Effector memory CD4-positive, alpha-beta T cell (primary cell): ENCODE data around the gene N4BP2.

Experiments
- DNase-seq, 3 donors: peaks; one replicate each; pipeline ENCODE4 v3.0.0-alpha.2; 2020
- H3K27ac ChIP-seq: 2 replicates; pipeline ENCODE4 v1.7.0; 2013; ENCODE audit warnings: mild to moderate bottlenecking, low read length, moderate library complexity; ENCODE audit not compliant: insufficient read depth, poor library complexity, severe bottlenecking
- H3K27me3 ChIP-seq: replicated peaks from 2 replicates; pipeline ENCODE4 v1.7.0; 2013; ENCODE audit warnings: mild to moderate bottlenecking, low read length; ENCODE audit not compliant: insufficient read depth, control insufficient read depth, poor library complexity, severe bottlenecking
- H3K36me3 ChIP-seq: 2 replicates; pipeline ENCODE4 v1.7.0; 2013; ENCODE audit warnings: mild to moderate bottlenecking, low read length, moderate library complexity; ENCODE audit not compliant: control insufficient read depth, insufficient read depth
- H3K4me1 ChIP-seq: 2 replicates; pipeline ENCODE4 v1.7.0; 2013; ENCODE audit warnings: low read length, mild to moderate bottlenecking; ENCODE audit not compliant: control insufficient read depth, insufficient read depth, poor library complexity, severe bottlenecking
- H3K4me3 ChIP-seq: 2 replicates; pipeline ENCODE4 v1.7.0; 2013; ENCODE audit warnings: low read length, low read depth, mild to moderate bottlenecking; ENCODE audit not compliant: insufficient read depth, poor library complexity, severe bottlenecking
- H3K9me3 ChIP-seq: 2 replicates; pipeline ENCODE4 v1.7.0; 2013; ENCODE audit warnings: mild to moderate bottlenecking, low read length, moderate library complexity; ENCODE audit not compliant: control insufficient read depth

The N4BP2 gene

DNA sequence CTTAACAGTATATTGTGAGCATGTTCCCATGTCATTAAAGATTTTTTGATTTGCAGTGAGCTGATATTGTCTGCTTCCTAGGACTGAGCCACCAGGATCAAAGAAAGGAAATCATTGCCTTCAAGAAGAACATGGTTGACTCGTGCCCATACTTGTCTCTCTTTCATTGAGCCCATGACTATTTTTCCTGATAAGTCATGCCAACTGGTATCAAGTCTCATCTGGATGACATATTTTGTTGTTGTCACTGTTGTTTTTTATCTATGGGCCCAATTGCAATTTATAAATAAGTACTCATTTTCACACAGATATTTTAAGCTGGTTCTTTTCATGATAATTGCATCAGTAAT lies 130.0 kb downstream of the N4BP2 start:
- no peaks in the 10 kb centered on the region for H3K36me3 ChIP-seq
- H3K27ac ChIP-seq: no peak overlapping the region
- H3K9me3 ChIP-seq: no peaks in the 10 kb centered on the region
- no peaks in the 10 kb centered on the region for H3K27me3 ChIP-seq
- no peak for DNase-seq
- H3K4me1 ChIP-seq: peaks cover 3% of the 10 kb centered on the region
- H3K4me3 ChIP-seq: no peak overlapping the region

DNA sequence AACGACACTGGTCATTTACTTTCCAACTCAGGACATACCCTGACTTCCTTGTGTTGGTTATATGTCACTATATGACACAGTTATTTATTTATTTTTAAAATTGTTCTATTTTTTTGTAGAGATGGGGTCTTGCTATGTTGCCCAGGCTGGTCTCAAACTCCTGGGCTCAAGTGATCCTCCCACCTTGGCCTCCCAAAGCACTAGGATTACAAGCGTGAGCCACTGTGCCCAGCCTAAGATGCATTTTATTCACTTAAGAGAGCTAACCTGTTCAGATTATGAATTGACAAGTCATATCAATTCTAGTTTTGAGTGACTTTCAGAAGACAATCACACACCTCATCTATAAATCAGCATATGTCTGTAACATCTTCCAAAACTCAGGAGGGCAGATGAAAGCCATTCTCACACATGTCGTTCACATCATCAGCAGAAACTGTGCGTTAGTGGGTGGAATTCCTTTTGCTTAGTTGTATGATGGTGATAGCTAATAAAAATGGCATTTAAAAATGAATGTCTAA lies 130.8 kb downstream of the N4BP2 start:
- peaks cover 3% of the 10 kb centered on the region for H3K4me1 ChIP-seq
- H3K9me3 ChIP-seq: no peaks in the 10 kb centered on the region
- no peak overlapping the region for H3K27ac ChIP-seq
- no peaks in the 10 kb centered on the region for H3K27me3 ChIP-seq
- DNase-seq: no peak
- no peak overlapping the region for H3K4me3 ChIP-seq
- H3K36me3 ChIP-seq: no peaks in the 10 kb centered on the region

DNA sequence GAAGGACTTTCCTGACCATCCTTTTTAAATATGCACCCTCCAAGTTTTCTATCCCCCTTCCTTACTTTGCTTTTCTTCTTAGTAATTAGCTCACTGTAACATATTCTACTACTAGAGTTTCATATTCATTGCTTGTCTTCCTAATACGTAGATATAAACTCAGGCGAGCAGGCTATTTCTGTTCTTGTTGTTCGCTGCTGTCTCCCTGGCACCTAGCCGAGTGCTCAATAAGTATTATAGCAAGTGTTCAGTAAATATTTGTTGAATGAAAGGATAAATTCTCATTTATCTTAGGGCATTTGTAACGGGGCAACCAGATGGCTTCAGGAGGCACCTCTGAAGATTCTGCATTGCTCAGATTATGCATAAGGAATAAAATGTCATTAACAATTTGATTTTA lies 133.4 kb downstream of the N4BP2 start:
- no peak overlapping the region for H3K4me3 ChIP-seq
- no peak overlapping the region for H3K27ac ChIP-seq

DNA sequence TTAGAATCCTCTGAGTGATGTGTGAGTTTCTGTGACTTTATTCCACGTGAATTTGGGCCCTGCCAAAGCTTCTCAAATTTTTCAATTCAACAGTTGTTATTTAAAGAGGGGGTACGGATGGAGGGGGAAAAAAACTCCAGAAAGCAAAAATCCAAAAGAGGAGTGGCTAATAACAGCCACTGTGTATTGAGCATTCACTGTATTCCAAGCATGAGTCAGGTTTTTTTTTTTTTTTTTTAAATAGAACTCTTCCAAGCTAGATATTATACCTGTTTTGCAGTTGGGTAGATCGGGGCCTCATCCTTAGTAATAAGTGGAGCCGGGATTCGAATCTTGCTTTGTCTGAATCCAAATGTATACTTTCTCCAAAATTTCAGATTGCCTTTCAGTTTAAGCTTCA lies 133.8 kb downstream of the N4BP2 start:
- H3K4me1 ChIP-seq: peaks cover 23% of the 10 kb centered on the region
- no peak for DNase-seq
- H3K27me3 ChIP-seq: no peaks in the 10 kb centered on the region
- peak overlapping the region; percentile 28 for H3K4me3 ChIP-seq
- no peaks in the 10 kb centered on the region for H3K9me3 ChIP-seq
- H3K27ac ChIP-seq: peak overlapping the region; percentile 100
- H3K36me3 ChIP-seq: no peaks in the 10 kb centered on the region

More for the DNA sequence above, 133.4 kb downstream of the N4BP2 start:
- H3K27me3 ChIP-seq: no peaks in the 10 kb centered on the region
- H3K9me3 ChIP-seq: no peaks in the 10 kb centered on the region
- no peaks in the 10 kb centered on the region for H3K36me3 ChIP-seq
- peaks cover 19% of the 10 kb centered on the region for H3K4me1 ChIP-seq
- DNase-seq: no peak

DNA sequence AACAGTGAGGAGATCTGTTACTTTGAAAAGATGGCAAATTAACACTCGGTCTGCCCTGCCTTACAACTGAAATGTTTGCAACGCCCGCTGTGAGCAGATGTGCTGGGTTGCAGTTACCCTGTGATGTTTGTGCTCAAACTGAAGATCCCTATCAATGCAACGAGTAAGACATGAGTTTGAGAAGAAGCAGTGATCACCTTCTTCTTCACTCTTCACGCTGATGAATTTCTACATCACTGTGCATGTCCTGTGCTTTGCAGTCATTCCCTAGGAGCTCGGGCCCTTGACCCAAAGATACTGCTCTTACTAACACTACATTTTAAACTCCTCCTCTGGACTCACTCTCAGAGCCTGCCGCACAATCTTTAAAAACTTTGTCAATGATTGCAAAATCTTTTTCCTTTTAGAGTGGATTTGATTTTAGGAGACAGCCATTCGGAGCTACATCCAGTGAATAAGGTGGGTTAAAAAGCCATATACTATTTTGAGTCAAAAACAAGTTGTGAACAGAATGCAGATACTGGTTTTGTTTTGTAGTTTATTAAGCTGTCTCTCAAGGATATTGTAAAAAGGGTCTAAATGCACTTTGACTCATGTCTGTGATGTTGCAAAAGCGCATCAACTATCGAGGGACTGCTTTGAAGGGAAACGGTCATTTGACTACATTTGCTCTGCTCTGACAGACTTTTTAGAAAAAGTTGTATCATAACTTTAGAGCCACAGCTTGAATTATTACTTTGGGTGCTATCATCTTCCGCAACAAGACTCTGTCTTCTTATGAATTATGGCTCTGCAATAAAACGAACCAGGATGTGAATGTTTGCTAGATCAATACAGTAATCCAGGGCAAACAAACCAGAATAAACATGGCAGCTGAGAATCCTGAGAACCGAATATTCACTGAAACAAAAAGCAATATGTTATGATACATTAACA lies 134.5 kb downstream of the N4BP2 start:
- H3K9me3 ChIP-seq: no peaks in the 10 kb centered on the region
- H3K4me1 ChIP-seq: peaks cover 30% of the 10 kb centered on the region
- DNase-seq: no peak
- H3K27me3 ChIP-seq: no peaks in the 10 kb centered on the region
- H3K36me3 ChIP-seq: no peaks in the 10 kb centered on the region
- peak overlapping the region; percentile 28 for H3K4me3 ChIP-seq
- peak overlapping the region; percentile 100 for H3K27ac ChIP-seq

DNA sequence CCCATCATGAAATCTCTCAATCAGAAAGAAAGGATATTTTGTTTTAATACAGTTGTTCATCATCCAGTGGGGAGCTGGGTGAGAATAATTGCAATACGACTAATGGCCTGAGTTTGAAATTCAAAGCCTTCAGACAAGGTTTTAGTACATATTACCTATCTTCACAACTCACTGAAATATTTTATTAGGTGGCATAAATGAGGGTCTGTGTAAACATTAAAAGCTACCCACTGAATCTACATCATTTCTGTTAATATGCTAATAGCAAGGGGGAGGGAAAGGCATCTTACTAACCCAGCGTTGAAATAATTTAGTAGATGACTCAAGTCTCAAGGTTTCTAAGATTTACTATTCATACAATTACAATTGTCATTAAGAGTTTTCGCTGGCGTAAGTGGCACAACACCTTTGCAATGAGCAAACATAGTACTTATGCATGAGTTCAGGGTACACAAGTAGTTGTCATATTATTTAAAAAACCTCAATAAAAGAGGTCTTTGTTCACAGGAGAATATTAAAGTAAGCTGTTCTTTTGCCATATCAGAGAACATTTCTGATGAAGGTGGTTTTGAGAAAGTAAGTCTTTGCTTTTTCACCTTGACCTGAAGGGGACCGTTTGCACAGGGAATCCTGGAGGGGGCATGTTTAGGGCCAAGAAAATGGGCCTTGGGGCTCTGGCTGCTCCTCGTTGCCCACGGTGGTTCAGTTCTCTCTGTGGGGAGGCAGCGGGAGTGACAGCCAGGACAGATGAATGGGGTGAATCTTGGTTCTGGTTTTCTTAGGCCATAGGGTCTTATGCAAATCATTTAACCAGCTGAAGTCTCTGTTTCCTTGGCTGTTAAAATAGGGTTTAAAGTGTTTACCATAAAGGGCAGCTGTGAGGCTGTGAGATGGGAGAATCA lies 135.7 kb downstream of the N4BP2 start:
- H3K4me1 ChIP-seq: peaks cover 33% of the 10 kb centered on the region
- no peaks in the 10 kb centered on the region for H3K9me3 ChIP-seq
- H3K27ac ChIP-seq: peak overlapping the region; percentile 100
- H3K4me3 ChIP-seq: peak overlapping the region; percentile 48
- no peaks in the 10 kb centered on the region for H3K36me3 ChIP-seq
- H3K27me3 ChIP-seq: no peaks in the 10 kb centered on the region
- no peak for DNase-seq

DNA sequence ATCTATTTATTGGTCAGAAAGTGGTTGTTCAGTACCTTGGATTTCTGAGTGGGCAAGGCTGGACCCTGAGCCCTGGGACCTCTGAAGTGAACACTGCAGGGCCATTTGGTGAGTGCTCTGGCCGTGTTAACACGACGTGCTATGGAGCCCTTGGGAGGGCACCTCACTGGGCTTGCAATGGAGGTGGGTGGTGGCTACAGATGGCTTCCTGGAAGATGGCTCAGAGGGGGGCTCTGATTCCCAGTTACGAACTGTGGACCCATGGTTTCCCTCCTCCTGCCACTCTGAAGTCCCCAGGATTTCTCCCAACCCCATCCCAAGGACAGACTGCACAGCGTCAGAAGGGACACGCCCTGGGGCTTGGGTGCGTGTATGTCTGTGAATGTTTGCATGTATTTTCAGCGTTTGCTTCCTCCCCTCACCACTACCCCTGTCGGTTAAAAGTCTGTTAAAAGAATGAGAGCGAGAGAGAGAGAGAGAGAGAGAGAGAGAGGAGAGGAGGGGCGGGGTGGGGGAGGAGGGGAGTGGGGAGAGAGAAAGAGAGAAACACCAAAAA lies 136.4 kb downstream of the N4BP2 start:
- Histone ChIP-seq H3K27ac (peak overlapping the region; percentile 100), H3K36me3 (no peaks in the 10 kb centered on the region), H3K4me3 (peak overlapping the region; percentile 48), H3K27me3 (no peaks in the 10 kb centered on the region), H3K9me3 (no peaks in the 10 kb centered on the region), H3K4me1 (peaks cover 33% of the 10 kb centered on the region)
- DNase-seq: no peak

DNA sequence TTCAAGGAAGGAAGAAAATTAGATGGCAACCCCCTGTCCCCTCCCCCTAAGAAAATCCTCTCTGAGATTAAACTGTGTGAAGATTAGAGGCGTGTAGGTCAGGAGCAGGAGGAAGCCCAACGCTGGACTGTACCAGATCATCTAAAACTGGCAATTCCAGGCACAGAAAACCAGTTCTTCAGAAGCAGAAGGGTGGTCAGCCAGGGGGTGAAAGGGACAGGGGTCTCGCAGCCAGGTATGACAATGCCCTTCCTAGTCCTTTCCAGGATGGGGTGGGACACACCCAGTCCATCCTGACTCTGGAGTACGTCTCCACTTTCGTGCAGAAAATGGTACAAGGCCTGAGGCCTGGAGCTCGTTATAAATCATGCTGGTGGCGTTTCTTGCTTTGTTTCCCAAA lies 136.9 kb downstream of the N4BP2 start:
- H3K4me3 ChIP-seq: peak overlapping the region; percentile 25
- H3K36me3 ChIP-seq: no peaks in the 10 kb centered on the region
- H3K4me1 ChIP-seq: peaks cover 33% of the 10 kb centered on the region
- H3K27ac ChIP-seq: peak overlapping the region; percentile 100
- no peak for DNase-seq
- H3K27me3 ChIP-seq: no peaks in the 10 kb centered on the region
- no peaks in the 10 kb centered on the region for H3K9me3 ChIP-seq

DNA sequence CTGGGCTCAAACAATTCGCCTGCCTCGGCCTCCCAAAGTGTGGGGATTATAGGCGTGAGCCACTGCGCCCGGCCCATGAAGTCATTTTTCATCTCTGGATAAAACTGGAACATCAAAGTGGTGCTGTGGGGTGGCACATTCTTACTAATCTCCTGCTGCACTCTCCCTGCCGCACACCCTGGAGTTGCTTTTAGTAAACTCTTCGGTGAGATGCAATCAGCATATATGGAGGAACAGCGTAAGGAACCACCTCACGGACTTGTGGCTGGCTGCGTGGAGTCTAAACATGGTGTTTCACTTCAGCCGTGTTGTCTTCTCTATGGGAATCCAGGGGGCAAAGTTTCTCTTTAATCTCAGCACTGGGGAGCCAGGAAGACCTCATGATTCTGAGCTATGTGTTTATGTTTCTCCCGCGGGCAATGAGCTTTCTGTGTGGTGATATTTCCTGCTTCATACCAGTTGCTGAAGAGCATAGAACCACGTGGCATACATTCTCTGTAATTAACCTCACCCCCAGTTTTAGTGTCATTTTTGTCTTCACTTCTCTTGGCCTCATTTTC lies 138.0 kb downstream of the N4BP2 start:
- DNase-seq: peak in 2 of 3 donors; percentile 16 to 44
- Histone ChIP-seq H3K9me3 (no peaks in the 10 kb centered on the region), H3K36me3 (no peaks in the 10 kb centered on the region), H3K27ac (peak overlapping the region; percentile 100), H3K27me3 (no peaks in the 10 kb centered on the region), H3K4me3 (peak overlapping the region; percentile 30), H3K4me1 (peaks cover 33% of the 10 kb centered on the region)
